AG09309 (cell line): ENCODE measurements around the gene MAOB.

Source experiments
- DNase-seq: peaks from one replicate; pipeline ENCODE4 v3.0.0-alpha.2; 2010; ENCODE audit warnings: low read depth
- H3K4me3 ChIP-seq: 2 replicates; pipeline ENCODE4 v1.5.1; 2011; ENCODE audit warnings: mild to moderate bottlenecking, low read depth, low read length, moderate library complexity; ENCODE audit not compliant: control insufficient read depth
- TF ChIP-seq, protein P1 (sequence below): IDR thresholded peaks from 2 replicates; pipeline ENCODE4 v1.5.1; 2011; ENCODE audit warnings: mild to moderate bottlenecking, low read depth, low read length, inconsistent platforms; ENCODE audit not compliant: insufficient read depth, control insufficient read depth; ENCODE audit errors: missing control alignments

The MAOB gene

DNA sequence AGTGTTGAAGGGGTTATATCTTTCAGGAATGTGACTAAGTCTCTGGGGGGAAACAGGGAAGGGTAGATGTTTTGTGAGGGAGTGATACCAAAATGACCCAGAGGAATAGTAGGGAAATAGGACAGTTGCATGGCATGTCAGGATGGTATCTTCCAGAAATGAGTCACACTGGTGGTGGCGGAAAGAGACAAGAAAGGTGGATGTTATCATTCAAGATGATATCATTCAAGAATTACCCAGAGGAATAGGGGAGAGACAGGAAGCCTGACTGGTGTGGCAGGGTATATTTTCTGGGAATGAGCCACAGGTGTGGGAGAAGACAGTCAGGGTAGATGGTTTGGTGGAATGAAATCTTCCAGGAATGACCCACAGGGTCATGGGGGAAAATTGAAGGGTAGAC lies 165.1 kb downstream of the MAOB start:
- DNase-seq: no peak
- no peak overlapping the region for H3K4me3 ChIP-seq
- TF ChIP-seq, protein P1, sequence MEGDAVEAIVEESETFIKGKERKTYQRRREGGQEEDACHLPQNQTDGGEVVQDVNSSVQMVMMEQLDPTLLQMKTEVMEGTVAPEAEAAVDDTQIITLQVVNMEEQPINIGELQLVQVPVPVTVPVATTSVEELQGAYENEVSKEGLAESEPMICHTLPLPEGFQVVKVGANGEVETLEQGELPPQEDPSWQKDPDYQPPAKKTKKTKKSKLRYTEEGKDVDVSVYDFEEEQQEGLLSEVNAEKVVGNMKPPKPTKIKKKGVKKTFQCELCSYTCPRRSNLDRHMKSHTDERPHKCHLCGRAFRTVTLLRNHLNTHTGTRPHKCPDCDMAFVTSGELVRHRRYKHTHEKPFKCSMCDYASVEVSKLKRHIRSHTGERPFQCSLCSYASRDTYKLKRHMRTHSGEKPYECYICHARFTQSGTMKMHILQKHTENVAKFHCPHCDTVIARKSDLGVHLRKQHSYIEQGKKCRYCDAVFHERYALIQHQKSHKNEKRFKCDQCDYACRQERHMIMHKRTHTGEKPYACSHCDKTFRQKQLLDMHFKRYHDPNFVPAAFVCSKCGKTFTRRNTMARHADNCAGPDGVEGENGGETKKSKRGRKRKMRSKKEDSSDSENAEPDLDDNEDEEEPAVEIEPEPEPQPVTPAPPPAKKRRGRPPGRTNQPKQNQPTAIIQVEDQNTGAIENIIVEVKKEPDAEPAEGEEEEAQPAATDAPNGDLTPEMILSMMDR: no peak

- H3K4me3 ChIP-seq: no peak overlapping the region
- no peak for DNase-seq
Observed at GRCh38 chrX:43716696-43717095, 165.6 kb downstream of the MAOB start.

More at GRCh38 chrX:43716696-43717095, 165.6 kb downstream of the MAOB start:
- TF ChIP-seq, protein P1: no peak
